K562 (cell line): ENCODE data around the gene FBXO27. TPM values are rescaled to one million over a fixed set of nuclear protein-coding genes. Genes with fewer than 3 reads are reported as not detected.

ENCODE experiments used
- ASH1L ChIP-seq: fragments of 450-650 bp; IDR thresholded peaks from 2 replicates; pipeline ENCODE4 v1.6.1; 2018; ENCODE audit warnings: borderline replicate concordance, mild to moderate bottlenecking, low read depth; ENCODE audit not compliant: partially characterized antibody
- CGGBP1 ChIP-seq: fragments of 250-450 bp; sonication (Bioruptor Pico); IDR thresholded peaks from 2 replicates; pipeline ENCODE4 v1.9.0; 2021; ENCODE audit warnings: mild to moderate bottlenecking
- EP300 ChIP-seq: IDR thresholded peaks from 2 replicates; pipeline ENCODE4 v1.6.1; 2012; ENCODE audit warnings: low read length, improper control_type of control experiment
- FOXJ2 ChIP-seq: fragments of 200-800 bp; sonication (Bioruptor generic); IDR thresholded peaks from 2 replicates; pipeline ENCODE4 v1.6.1; 2016; ENCODE audit warnings: missing genetic modification characterization, missing compliant biosample characterization
- HSF4 ChIP-seq: fragments of 250-450 bp; sonication (Bioruptor Pico); IDR thresholded peaks from 2 replicates; pipeline ENCODE4 v2.1.2; 2022; ENCODE audit warnings: mild to moderate bottlenecking, moderate library complexity, borderline replicate concordance
- LCOR ChIP-seq: sonication (generic); formaldehyde crosslinking; IDR thresholded peaks from 2 replicates; pipeline ENCODE4 v1.8.0; 2022; ENCODE audit warnings: mild to moderate bottlenecking, missing genetic modification reagents
- MLLT1 ChIP-seq, 2 experiments: fragments of 450-650 bp; IDR thresholded peaks; 2 replicates each; pipeline ENCODE4 v1.6.1; 2016
- MYBL2 ChIP-seq, 2 experiments: fragments of 450-650 bp in 1 of 2; sonication (generic) in 1 of 2; formaldehyde crosslinking in 1 of 2; IDR thresholded peaks; 2 replicates each; pipeline versions ENCODE4 v1.6.1 to v1.8.1; 2017 to 2022; ENCODE audit warnings: borderline replicate concordance in 1 of 2, inconsistent platforms in 1 of 2, low read depth in 1 of 2, mild to moderate bottlenecking in 1 of 2, missing genetic modification reagents in 1 of 2, moderate library complexity in 1 of 2
- PTRF ChIP-seq: fragments of 450-650 bp; IDR thresholded peaks from 2 replicates; pipeline ENCODE4 v1.6.1; 2016; ENCODE audit warnings: mild to moderate bottlenecking, missing genetic modification characterization, missing compliant biosample characterization
- RREB1 ChIP-seq: fragments of 250-450 bp; sonication (Bioruptor Pico); IDR thresholded peaks from 2 replicates; pipeline ENCODE4 v1.4.0; 2020
- SLC30A9 ChIP-seq: fragments of 250-450 bp; sonication (Bioruptor Pico); IDR thresholded peaks from 2 replicates; pipeline ENCODE4 v1.8.0; 2022; ENCODE audit warnings: mild to moderate bottlenecking, moderate library complexity
- STAT6 ChIP-seq: sonication (generic); formaldehyde crosslinking; IDR thresholded peaks from 2 replicates; pipeline ENCODE4 v1.8.1; 2023; ENCODE audit warnings: mild to moderate bottlenecking, missing genetic modification reagents
- TAF9B ChIP-seq: fragments of 450-650 bp; IDR thresholded peaks from 2 replicates; pipeline ENCODE4 v1.6.1; 2018; ENCODE audit warnings: mild to moderate bottlenecking; ENCODE audit not compliant: partially characterized antibody
- TRIM28 ChIP-seq: fragments of 450-650 bp; IDR thresholded peaks from 2 replicates; pipeline ENCODE4 v1.6.1; 2017
- ZNF165 ChIP-seq: fragments of 250-450 bp; sonication (Bioruptor Pico); IDR thresholded peaks from 2 replicates; pipeline ENCODE4 v1.4.0; 2020; ENCODE audit warnings: borderline replicate concordance
- ZNF311 ChIP-seq: fragments of 250-450 bp; sonication (Bioruptor Pico); IDR thresholded peaks from 2 replicates; pipeline ENCODE4 v1.4.0; 2020; ENCODE audit warnings: mild to moderate bottlenecking, moderate library complexity
- ZNF695 ChIP-seq: fragments of 450-650 bp; formaldehyde crosslinking; IDR thresholded peaks from 2 replicates; pipeline ENCODE4 v1.4.0; 2020; ENCODE audit warnings: mild to moderate bottlenecking, moderate library complexity
- polyA plus RNA-seq, 8 experiments: library from polyadenylated mRNA; depleted of rRNA in 4 of 8; stranded (reverse) in 5 of 8; unstranded in 3 of 8; fragments of >200 nt; fragmentation: Nextera tagmentation in 2 of 8; fragmentation: Illumina TruSeq in 1 of 8; extraction: Ambion mirVana in 2 of 8; extraction: Trizol in 1 of 8; gene quantifications; 2 replicates each; pipeline versions ENCODE4 v1.2.1 to v1.2.3, GENCODE V29; 2011 to 2014; ENCODE audit warnings: inconsistent platforms in 1 of 8, missing spikeins in 1 of 8
- total RNA-seq, 7 experiments: library from RNA; depleted of rRNA in 6 of 7; stranded (reverse); fragments of >200 nt in 6 of 7; fragmentation: Illumina TruSeq in 2 of 7; extraction: Trizol in 2 of 7; gene quantifications; 2 replicates each; pipeline versions ENCODE4 v1.2.1 to v1.2.3, GENCODE V29; 2011 to 2021; ENCODE audit warnings: low replicate concordance in 1 of 7

Gene FBXO27
- total and polyA plus RNA-seq, 9 of the 15 experiments (the other 6 are each of a cell fraction or from before 2014, with no cell fraction given), result 1.8 to 11.0 (median 6.3) TPM

- TF ChIP-seq CGGBP1 (CRISPR knock-in tag) (no peak), SLC30A9 (CRISPR knock-in tag) (no peak), STAT6 (CRISPR knock-in tag) (no peak), ZNF165 (CRISPR knock-in tag) (no peak), FOXJ2 (tag) (no peak), MYBL2 (IDR thresholded peaks at IDR 0.05; ENCODE audit: low read depth) (no peak), MYBL2 (CRISPR knock-in tag; IDR thresholded peaks at IDR 0.05; ENCODE audit: borderline replicate concordance) (no peak), PTRF (tag) (no peak), RREB1 (no peak), ASH1L (no peak), TRIM28 (no peak), TAF9B (no peak), MLLT1 (IDR thresholded peaks at IDR 0.05) (no peak), LCOR (CRISPR knock-in tag) (peak; percentile 79; the same call in 1 of the 2 replicates), ZNF311 (CRISPR knock-in tag) (no peak), ZNF695 (CRISPR knock-in tag) (no peak), HSF4 (CRISPR knock-in tag) (no peak), EP300 (no peak)
Measured at GRCh38 chr19:38975214-38975860, 57.0 kb downstream of the FBXO27 start, which contains the start of gene FBXO17 (continued).
